NCI-H460 (cell line): ENCODE measurements around the gene SEC11C. TPM values are rescaled to one million over a fixed set of nuclear protein-coding genes. Genes with fewer than 3 reads are reported as not detected.

Experiments used
- DNase-seq: peaks from one replicate; pipeline ENCODE4 v3.0.0-alpha.2; 2016; ENCODE audit warnings: low read depth; ENCODE audit errors: extremely low read depth
- total RNA-seq: library from RNA; depleted of rRNA; stranded (reverse); fragments of >200 nt; shearing (Covaris generic); gene quantifications from 2 replicates; pipeline ENCODE4 v1.2.3, GENCODE V29; 2014; rRNA removed

Gene SEC11C
- total RNA-seq, 1 experiment from 2014 or later = 73.9 TPM

GRCh38 chr18:59207506-59207905 is 67.8 kb downstream of the SEC11C start:
- DNase-seq = no peak

Other genes with a start within 250 kb of the SEC11C start
- gene GRP, start 80.3 kb downstream of the SEC11C start, total RNA-seq = not detected in 2 replicates
- not detected in 2 replicates for gene RAX, start 133.6 kb downstream of the SEC11C start, total RNA-seq
- gene CPLX4, start 178.8 kb downstream of the SEC11C start, total RNA-seq = not detected in 2 replicates
- gene LMAN1, start 219.4 kb downstream of the SEC11C start, total RNA-seq = 164 and 176 TPM in 2 replicates